Psoas muscle (tissue), 8 donors: ENCODE data around the gene ACER2. TPM values are rescaled to one million over a fixed set of nuclear protein-coding genes. Genes with fewer than 3 reads are reported as not detected.
"Not testable (repeated sequence)": the region's sequence is repeated elsewhere in the genome, so short reads cannot be mapped to it uniquely, and the experiment has no call there.

Source experiments
- ATAC-seq, 4 donors: fragments of 200-7000 bp; cut with Tn5 transposase; one replicate each; pipeline ENCODE4 v1.9.1; 2020; ENCODE audit warnings: moderate library complexity in 3 of 4, mild to moderate bottlenecking in 2 of 4
- DNase-seq, 2 donors: peaks; one replicate each; pipeline ENCODE4 v3.0.0-alpha.2; 2020
- H3K27ac ChIP-seq: fragments of 200-600 bp; one replicate; pipeline ENCODE4 v1.8.0; 2022
- H3K27me3 ChIP-seq, 3 donors: fragments of 200-600 bp in 1 of 3; one replicate each; pipeline versions ENCODE4 v1.6.1 to v1.8.0; 2013 to 2022; ENCODE audit warnings: low read length in 2 of 3, mild to moderate bottlenecking in 2 of 3, moderate library complexity in 1 of 3; ENCODE audit not compliant: insufficient read depth in 3 of 3
- H3K36me3 ChIP-seq, 2 donors: fragments of 200-600 bp in 1 of 2; one replicate each; pipeline versions ENCODE4 v1.6.1 to v1.8.0; 2013 to 2022; ENCODE audit warnings: low read depth in 1 of 2, mild to moderate bottlenecking in 1 of 2, moderate library complexity in 1 of 2; ENCODE audit not compliant: insufficient read depth in 1 of 2
- H3K4me1 ChIP-seq: fragments of 200-600 bp; one replicate; pipeline ENCODE4 v1.8.0; 2022
- H3K4me3 ChIP-seq: fragments of 200-600 bp; one replicate; pipeline ENCODE4 v1.8.0; 2022; ENCODE audit warnings: mild to moderate bottlenecking
- H3K9me3 ChIP-seq: fragments of 200-600 bp; one replicate; pipeline ENCODE4 v1.8.0; 2022
- WGBS, 3 donors: extraction: QIAGEN DNeasy Blood & Tissue Kit; methylation state at CpG; one replicate each; pipeline versions ENCODE4 v1.1.6 to v1.1.7; 2013; 5-methylcytosine and 5-hydroxymethylcytosine counted together
- intact Hi-C, 2 donors: fragments of 100-400 bp; cut with DNase I; formaldehyde crosslinking; loops; one replicate each; pipeline versions ENCODE4 v1.11.0 to v1.14.2; 2022
- polyA plus RNA-seq, 3 donors: library from polyadenylated mRNA; stranded (reverse); fragments of 200-250 nt; gene quantifications; one replicate each; pipeline ENCODE4 v1.2.3, GENCODE V29; 2013
- total RNA-seq, 4 donors: library from RNA; stranded (reverse); fragmentation: NEBNext Ultra II Directional in 2 of 4; extraction: Animal tissue kit (Norgen Biotek cat#: 25700) in 2 of 4; gene quantifications; one replicate each; pipeline versions ENCODE4 v1.2.1 to v1.2.4, GENCODE V29; 2021 to 2023
- TF ChIP-seq, protein P1 (sequence below): fragments of 200-600 bp; IDR thresholded peaks from one replicate; pipeline ENCODE4 v1.8.0; 2022; ENCODE audit warnings: antibody characterized with exemption
- donor health status: healthy with polysubstance abuse.
- donor health status: DM: no; HTN: no; CAD: no; lungs with moderate emphysema.
- donor health status: Bipolar disorder and iron deficiency.
- donor health status: healthy.
- donor health status: DM: yes; HTN: yes; CAD: no.
- donor health status: DM: no; HTN: no; CAD: no.
- donor health status: DM: no; HTN: no; CAD: no.
- donor health status: DM: yes; HTN: yes; CAD: no.

ACER2 gene
- total and polyA plus RNA-seq, 7 donors: 0.37 to 2.4 (median 1.4) TPM

DNA sequence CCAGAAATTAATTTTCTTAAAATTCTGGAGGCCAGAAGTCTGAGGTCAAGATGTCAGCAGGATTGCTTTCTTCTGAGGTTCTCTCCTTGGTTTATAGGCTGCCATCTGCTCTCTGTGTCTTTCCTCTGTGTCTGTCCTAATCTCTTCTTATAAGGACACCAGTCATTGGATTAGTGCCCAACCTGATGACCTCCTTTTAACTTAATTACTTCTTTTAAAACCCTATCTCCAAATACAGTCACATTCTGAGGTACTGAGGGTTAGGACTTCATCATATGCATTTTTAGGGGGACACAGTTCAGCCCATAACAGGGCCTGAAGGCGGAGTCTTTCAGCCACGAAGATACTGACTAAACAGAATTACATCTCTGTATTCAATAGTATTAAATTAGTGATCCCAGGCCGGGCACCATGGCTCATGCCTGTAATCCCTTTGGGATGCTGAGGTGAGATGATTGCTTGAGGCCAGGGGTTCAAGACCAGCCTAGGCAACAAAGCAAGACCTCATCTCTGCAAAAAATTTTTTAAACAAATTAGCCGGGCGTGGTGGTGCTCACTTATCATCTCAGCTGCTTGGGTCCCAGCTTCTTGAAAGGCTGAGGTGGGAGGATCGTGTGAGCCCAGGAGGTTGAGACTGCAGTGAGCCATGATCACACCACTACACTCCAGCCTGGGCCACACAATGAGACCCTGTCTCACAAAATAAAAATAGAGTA is 22.9 kb upstream of the ACER2 start:
- 88 to 93% (median 92%) methylated on average over 6 of the region's 6 CpGs for WGBS, 3 donors
- Histone ChIP-seq H3K4me1 (no peaks in the 10 kb centered on the region), H3K27ac (no peak overlapping the region), H3K4me3 (no peak overlapping the region), H3K27me3 (no peaks in the 10 kb centered on the region), H3K9me3 (no peaks in the 10 kb centered on the region), H3K36me3 (no peaks in the 10 kb centered on the region)
- no peak for DNase-seq
- intact Hi-C loops: no loop called here
- no peak for ATAC-seq
- TF ChIP-seq, protein P1, sequence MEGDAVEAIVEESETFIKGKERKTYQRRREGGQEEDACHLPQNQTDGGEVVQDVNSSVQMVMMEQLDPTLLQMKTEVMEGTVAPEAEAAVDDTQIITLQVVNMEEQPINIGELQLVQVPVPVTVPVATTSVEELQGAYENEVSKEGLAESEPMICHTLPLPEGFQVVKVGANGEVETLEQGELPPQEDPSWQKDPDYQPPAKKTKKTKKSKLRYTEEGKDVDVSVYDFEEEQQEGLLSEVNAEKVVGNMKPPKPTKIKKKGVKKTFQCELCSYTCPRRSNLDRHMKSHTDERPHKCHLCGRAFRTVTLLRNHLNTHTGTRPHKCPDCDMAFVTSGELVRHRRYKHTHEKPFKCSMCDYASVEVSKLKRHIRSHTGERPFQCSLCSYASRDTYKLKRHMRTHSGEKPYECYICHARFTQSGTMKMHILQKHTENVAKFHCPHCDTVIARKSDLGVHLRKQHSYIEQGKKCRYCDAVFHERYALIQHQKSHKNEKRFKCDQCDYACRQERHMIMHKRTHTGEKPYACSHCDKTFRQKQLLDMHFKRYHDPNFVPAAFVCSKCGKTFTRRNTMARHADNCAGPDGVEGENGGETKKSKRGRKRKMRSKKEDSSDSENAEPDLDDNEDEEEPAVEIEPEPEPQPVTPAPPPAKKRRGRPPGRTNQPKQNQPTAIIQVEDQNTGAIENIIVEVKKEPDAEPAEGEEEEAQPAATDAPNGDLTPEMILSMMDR: no peak

DNA sequence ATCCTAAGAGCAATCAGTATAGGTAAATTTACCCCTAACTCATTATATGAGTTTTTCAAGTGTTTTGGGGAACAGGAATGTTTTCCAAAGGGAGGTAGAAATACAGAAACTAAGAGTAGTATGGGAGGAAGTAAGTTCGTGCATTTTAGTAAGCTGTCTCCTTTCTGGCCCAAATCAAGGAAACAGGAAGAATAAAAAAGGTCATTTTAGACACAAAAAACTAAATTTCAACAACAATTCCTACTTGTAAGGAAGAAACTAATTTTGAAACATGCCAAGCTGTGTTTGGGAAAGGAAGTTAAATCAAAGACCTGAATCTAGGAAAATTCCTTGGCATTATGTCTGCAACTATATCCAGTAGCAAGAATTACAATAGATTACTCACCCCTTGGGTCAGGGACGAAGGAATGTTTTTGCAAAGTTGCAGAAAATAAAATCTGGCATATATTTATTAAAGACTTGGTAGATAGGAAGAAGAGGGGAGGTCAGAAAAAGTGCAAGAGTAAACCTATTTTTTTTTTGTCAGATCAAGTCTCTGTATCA is 22.2 kb upstream of the ACER2 start:
- no peaks in the 10 kb centered on the region for H3K36me3 ChIP-seq
- no peak overlapping the region for H3K4me3 ChIP-seq
- H3K27me3 ChIP-seq: no peaks in the 10 kb centered on the region
- intact Hi-C loops: no loop called here
- H3K4me1 ChIP-seq: no peaks in the 10 kb centered on the region
- TF ChIP-seq, protein P1: no peak
- ATAC-seq: no peak
- 56 to 68% (median 58%) methylated on average over 2 of the region's 2 CpGs for WGBS, 3 donors
- no peaks in the 10 kb centered on the region for H3K9me3 ChIP-seq
- no peak overlapping the region for H3K27ac ChIP-seq
- DNase-seq: no peak

DNA sequence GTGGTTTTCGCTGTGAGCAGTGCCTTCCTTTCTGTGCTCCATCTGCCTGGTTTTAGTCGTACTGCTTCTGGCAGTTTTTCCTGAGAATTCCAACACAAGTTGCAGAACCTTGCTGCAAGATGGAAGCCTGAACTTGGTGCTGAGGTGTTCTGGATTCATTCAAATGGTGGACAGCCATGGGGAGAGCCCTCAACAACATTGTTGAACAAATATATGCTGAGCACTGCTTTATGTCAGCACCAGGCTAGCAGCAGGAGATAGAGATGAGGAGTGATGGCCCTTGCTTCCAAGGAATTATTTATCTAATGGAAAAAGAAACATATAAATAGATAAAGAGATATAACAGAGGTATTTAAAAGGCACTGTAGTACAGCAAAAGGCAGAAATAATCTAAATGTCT is 21.5 kb upstream of the ACER2 start:
- no peak overlapping the region for H3K4me3 ChIP-seq
- ATAC-seq: no peak
- no peak overlapping the region for H3K27ac ChIP-seq
- H3K9me3 ChIP-seq: no peaks in the 10 kb centered on the region
- DNase-seq: no peak
- no peaks in the 10 kb centered on the region for H3K36me3 ChIP-seq
- 70 to 79% (median 74%) methylated on average over 2 of the region's 2 CpGs for WGBS, 3 donors
- H3K4me1 ChIP-seq: no peaks in the 10 kb centered on the region
- intact Hi-C loops: no loop called here
- H3K27me3 ChIP-seq: no peaks in the 10 kb centered on the region
- TF ChIP-seq, protein P1: no peak

DNA sequence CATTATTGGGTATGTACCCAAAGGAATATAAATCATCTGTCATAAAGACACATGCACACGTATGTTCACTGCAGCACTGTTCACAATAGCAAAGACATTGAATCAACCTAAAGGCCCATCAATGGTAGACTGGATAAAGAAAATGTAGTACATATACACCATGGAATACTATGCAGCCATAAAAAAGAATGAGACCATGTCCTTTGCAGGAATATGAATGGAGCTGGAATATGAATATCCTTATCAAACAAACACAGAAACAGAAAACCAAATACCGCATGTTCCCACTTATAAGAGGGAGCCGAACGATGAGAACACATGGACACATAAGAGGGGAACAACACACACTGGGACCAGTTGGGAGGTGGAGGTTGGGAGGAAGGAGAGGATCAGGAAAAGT is 19.3 kb upstream of the ACER2 start:
- ATAC-seq: not testable (repeated sequence)
- 93 to 96% (median 95%) methylated on average over 4 of the region's 4 CpGs for WGBS, 3 donors

DNA sequence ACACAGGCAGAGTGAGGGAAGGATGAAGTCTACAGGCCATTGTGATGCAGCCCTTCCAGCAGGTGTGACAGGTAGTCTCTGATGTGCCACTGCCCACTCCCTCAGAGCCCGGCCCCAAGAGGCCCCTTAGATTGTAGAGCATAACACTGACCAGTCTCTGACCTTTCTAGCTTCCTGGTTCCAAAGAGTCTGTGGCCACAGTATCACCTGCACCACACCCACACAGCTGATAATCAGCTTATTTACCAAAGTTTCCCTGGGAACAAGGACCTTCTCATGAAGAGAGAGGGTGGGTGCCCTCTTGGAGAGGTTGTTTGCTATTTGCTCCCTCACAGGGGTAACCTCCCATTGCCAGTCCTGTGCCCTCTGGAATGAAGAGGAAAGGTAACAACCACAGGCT is 11.0 kb upstream of the ACER2 start:
- no peak for DNase-seq
- H3K36me3 ChIP-seq: no peaks in the 10 kb centered on the region
- intact Hi-C loops: no loop called here
- ATAC-seq: no peak
- H3K4me1 ChIP-seq: no peaks in the 10 kb centered on the region
- H3K27ac ChIP-seq: no peak overlapping the region
- no peak overlapping the region for H3K4me3 ChIP-seq
- H3K9me3 ChIP-seq: no peaks in the 10 kb centered on the region
- 58 to 67% (median 59%) methylated on average over 1 of the region's 1 CpG for WGBS, 3 donors
- TF ChIP-seq, protein P1: no peak
- no peaks in the 10 kb centered on the region for H3K27me3 ChIP-seq

More for the DNA sequence above, 19.3 kb upstream of the ACER2 start:
- H3K4me3 ChIP-seq, H3K36me3 ChIP-seq, H3K9me3 ChIP-seq, H3K27me3 ChIP-seq, DNase-seq, intact Hi-C loops, H3K27ac ChIP-seq, H3K4me1 ChIP-seq: not testable (repeated sequence)

DNA sequence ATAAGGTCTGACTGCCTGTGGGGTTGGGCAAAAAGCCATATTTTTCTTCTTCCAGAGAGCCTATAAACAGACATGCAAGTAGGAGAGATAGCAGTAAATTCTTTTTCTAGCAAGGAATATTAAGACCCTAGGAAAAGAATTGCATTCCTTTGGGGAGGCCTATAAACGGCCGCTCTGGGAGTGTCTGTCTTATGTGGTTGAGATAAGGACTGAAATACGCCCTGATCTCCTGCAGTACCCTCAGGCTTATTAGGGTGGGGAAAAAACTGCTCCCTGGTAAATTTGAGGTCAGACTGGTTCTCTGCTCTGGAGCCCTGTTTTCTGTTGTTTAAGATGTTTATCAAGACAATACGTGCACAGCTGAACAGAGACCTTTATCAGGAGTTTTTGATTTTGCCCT is 5.6 kb upstream of the ACER2 start:
- H3K36me3 ChIP-seq, H3K4me1 ChIP-seq, DNase-seq, H3K27ac ChIP-seq, H3K4me3 ChIP-seq, intact Hi-C loops, H3K27me3 ChIP-seq, ATAC-seq, H3K9me3 ChIP-seq: not testable (repeated sequence)
- WGBS, 3 donors: 74 to 95% (median 91%) methylated on average over 4 of the region's 4 CpGs
